Activated naive CD4-positive, alpha-beta T cell treated with anti-CD3 and anti-CD28 coated beads, Interleukin-2, amount 50 U/mL, for 16 hours (primary cell): ENCODE data around the gene NCEH1.

ENCODE experiments used
- DNase-seq: peaks from one replicate; pipeline ENCODE4 v3.0.0-alpha.2; 2020

Gene NCEH1

DNA sequence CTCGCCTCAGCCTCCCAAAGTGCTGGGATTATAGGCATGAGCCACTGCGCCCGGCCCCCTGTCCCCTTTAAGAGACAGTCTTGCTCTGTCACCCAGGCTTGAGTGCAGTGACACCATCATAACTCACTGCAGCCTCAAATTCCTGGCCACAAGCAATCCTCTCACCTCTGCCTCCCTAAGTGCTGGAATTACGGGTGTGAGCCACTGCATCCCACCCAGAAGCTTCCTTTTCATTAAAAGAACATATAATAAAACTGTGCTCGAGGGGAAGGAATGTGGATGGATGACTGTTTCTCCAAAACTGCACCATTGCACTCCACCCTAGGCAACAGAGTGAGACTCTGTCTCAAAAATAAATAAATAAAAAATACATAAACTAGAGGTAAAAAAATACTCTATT, 70.1 kb downstream of the NCEH1 start:
- DNase-seq, result no peak

GRCh38 chr3:172635588-172635987, 75.3 kb downstream of the NCEH1 start:
- no peak for DNase-seq

- no peak for DNase-seq
These were observed 75.9 kb downstream of the NCEH1 start for GRCh38 chr3:172634948-172635347.

DNA sequence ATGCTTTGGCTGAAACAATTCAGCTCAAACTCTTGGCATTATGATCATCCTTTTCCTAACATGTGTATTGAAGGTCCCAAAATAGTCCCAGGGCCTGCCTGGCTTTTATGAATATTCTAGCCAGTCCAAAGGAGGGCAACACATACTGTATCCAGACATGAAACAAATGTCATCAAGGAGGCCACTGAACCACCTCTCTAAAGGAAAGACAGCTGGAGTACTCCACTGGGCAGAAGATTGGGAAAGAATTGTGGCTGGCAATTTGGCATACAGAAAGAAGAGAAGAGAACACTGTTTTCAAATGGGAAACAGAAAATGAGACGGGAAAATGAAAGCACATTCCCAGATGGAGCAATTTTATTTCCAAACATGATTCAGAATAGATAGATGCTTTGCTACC, 80.6 kb downstream of the NCEH1 start:
- DNase-seq, result no peak

DNA sequence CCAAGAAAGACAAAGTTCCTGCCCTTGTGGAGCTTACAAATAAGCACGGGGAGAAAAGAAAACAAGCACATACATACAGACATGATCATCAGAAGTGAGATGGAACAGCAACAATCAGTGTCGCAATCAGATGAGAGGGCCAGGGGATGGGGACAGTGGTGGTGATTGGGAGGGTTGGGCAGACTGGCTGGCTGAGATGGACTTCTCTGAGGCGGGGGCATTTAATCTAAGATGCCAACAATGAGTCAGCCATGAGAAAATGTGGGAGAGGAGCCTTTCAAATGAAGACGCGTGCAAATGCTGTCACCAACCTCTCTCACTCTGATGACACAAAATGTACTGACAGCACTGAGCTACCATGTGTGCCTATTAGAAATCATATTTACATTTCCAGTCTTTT, 81.4 kb downstream of the NCEH1 start:
- no peak for DNase-seq

DNA sequence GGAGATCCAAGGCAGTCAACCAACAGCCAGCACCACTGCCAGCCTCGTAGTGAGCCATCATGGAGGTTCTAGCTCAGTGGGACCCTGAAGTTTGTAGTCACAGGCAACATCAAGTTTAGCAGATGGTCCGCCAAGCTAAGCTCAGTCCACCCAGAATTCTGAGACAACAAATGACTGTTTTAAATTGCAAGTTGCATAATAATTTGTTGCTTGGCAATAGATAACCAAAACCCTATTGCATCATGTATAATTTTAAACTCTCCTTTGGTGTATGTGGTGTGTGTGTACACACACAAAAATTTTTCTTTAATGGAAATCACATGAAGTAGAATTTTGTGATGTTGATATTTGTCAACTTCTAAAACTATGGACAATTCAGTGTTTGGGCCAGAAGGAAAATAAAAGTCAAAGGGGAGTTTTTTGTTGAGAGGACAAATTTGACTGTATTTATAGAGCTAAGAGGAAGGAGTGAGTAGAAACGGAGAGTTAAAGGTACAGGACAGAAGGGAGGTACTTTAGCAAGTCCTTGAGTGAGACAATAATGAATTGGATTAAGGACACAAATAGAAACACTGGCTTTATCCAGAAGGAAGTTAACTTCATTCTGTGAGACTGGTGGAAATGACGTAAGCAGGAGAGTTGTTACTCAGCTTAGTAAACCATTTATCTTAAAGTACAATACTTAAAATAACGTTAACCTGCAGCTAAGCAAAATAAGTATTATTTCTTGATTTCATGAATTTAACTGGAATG, 83.6 kb downstream of the NCEH1 start:
- DNase-seq, result no peak

DNA sequence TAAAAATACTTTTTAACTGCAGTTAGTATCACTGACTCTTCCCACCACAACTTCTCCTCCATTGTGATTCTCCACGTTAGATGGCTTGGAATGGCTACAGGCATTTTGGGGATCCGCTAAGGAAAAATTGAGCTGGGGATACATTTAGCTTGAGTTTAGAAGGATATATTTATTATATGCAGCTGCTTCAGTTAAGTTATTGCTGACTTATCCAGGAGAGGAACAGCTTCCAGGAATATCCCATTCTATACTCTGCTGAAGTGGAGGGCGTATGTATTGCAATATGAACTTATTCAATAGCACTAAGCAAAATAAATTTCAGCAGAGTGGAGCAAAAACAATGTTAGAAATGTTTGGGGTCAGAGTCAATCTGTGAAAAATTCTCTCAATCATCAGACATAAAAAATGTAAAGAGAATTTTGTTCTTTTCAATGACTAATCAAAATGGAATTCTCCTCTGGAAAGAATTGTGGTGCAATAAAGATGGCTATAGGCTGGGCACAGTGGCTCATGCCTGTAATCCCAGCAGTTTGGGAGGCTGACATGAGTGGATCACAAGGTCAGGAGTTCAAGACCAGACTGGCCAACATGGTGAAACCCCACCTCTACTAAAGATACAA, 84.7 kb downstream of the NCEH1 start:
- no peak for DNase-seq

DNA sequence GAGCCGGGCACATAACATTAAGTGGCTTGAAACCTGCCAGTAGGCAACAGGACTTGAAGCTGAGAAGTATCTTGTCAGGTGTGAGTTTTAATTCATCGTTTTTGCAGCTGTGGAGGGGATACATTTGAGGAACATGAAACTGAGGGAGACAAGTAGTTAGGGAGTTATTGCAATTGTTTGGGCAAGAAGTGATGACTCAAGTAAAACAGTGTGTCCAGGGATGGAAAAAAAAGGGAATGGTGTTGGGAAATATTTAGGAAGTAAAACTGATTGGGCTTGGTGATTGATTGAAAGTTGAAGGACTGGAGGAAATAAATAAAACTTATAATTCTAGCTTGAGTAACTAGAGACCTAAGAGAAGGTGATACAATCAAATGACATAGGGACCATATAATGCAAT, 85.5 kb downstream of the NCEH1 start:
- DNase-seq, result no peak

DNA sequence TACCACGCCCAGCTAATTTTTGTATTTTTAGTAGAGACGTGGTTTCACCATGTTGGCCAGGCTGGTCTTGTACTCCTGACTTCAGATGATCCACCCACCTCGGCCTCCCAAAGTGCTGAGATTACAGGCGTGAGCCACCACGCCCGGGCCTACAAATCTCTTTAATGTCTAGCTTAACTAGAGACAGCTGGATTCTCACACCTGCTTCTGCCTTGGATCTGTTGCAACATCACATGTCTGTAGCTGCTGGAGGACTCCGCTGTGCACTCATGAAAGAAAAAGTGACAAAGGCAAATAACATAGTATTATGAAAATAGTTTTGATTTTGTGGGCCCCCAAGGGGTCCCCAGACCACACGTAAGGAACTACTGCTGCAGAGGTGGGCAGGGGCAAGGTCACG, 85.9 kb downstream of the NCEH1 start:
- no peak for DNase-seq

GRCh38 chr3:172622916-172623700, 87.8 kb downstream of the NCEH1 start:
- DNase-seq, result peak; percentile 30

DNA sequence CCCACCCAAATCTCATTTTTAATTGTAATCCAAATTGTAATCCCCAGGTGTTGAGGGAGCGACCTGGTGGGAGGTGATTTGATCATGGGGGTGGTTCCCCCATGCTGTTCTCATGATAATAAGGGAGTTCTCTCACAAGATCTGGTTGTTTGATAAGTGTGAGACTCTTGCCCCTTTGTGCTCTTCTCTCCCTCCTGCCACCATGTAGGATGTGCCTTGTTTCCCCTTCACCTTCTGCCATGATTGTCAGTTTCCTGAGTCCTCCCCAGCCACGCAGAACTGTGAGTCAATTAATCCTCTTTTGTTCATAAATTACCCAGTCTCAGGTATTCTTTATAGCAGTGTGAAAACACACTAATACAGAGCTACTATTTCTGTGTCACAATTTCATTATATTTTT, 88.7 kb downstream of the NCEH1 start:
- no peak for DNase-seq

- DNase-seq, result no peak
These were observed 92.9 kb downstream of the NCEH1 start for GRCh38 chr3:172617976-172618375.

GRCh38 chr3:172617013-172617706, 93.7 kb downstream of the NCEH1 start:
- DNase-seq, result no peak

DNA sequence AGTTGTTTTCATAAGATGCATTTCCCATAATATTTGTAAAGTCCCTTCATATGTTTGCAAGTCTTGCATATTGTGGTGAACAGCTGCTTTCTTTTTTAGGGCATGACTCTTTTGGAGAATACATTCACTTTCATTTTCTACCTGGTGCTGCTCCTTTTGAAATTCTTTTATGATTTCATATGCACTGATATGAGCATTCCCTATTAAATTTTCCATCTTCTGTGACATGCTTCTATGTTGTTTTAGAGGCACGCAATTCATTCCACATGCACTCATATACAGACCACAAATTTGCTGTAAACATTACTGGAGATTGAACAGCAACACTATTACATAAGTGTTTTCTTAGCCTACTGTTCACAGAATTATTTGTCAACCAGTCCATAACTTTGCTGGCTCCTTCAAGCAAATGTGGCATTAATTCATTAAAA, 94.8 kb downstream of the NCEH1 start:
- DNase-seq, result no peak

- no peak for DNase-seq
These were observed 95.6 kb downstream of the NCEH1 start for GRCh38 chr3:172615296-172615695.

GRCh38 chr3:172614340-172615274, 96.3 kb downstream of the NCEH1 start:
- DNase-seq, result no peak

DNA sequence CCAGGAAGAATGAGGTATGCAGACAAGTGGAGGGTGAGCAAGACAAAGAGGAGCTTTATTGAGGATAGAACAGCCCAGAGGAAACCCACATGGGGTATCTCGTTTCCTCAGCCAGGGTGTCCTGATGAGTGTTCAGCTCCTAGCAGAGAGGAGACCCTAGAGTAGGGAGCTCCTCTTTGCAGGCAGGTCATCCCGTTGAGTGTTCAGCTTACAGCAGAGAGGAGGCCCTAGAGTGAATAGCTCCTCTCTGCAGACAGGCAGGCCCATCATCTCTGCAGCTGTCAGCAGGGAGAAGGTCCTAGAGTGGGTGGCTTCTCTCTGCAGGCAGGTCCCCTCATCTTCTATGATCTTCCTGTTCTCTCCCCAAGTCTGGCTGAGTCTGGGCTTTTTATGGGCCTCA, 97.0 kb downstream of the NCEH1 start:
- no peak for DNase-seq

GRCh38 chr3:172612871-172613678, 97.8 kb downstream of the NCEH1 start:
- no peak for DNase-seq

DNA sequence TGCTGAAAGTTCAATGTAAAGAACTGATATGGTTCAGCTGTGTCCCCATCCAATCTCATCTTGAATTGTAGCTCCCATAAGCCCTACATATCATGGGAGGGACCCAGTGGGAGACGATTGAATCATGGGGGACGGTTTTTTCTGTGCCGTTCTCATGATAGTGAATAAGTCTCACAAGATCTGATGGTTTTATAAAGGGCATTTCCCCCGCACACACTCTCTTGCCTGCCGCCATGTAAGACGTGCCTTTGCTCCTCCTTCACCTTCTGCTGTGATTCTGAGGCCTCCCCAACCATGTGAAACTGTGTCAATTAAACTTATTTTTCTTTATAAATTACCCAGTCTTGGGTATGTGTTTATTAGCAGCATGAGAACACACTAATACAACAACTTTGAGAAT, 101.1 kb downstream of the NCEH1 start:
- no peak for DNase-seq

- no peak for DNase-seq
These were observed 102.3 kb downstream of the NCEH1 start for GRCh38 chr3:172608575-172608974.
